HFFc6 (cell line): ENCODE data around the gene UST. TPM values are rescaled to one million over a fixed set of nuclear protein-coding genes. Genes with fewer than 3 reads are reported as not detected.

Experiments
- DNase-seq: peaks from one replicate; pipeline ENCODE4 v3.0.0-alpha.2; 2018
- H3K27ac Mint-ChIP-seq: 2 replicates; pipeline ENCODE4 v1.8.0; 2020; ENCODE audit warnings: mild to moderate bottlenecking, mixed read lengths
- H3K27me3 Mint-ChIP-seq: 2 replicates; pipeline ENCODE4 v1.8.0; 2021; ENCODE audit warnings: mild to moderate bottlenecking, moderate library complexity, mixed read lengths; ENCODE audit not compliant: insufficient read depth
- H3K36me3 Mint-ChIP-seq: 2 replicates; pipeline ENCODE4 v1.8.0; 2021; ENCODE audit warnings: low read depth, mixed read lengths
- H3K4me1 Mint-ChIP-seq: 2 replicates; pipeline ENCODE4 v1.8.0; 2020; ENCODE audit warnings: low read depth, mixed read lengths
- H3K4me3 Mint-ChIP-seq: 2 replicates; pipeline ENCODE4 v1.8.0; 2020; ENCODE audit warnings: mild to moderate bottlenecking, moderate library complexity, mixed read lengths
- H3K9me3 Mint-ChIP-seq: 2 replicates; pipeline ENCODE4 v1.8.0; 2020; ENCODE audit warnings: mild to moderate bottlenecking, mixed read lengths
- CTCF ChIP-seq: fragments of 200-600 bp; sonication (generic); IDR thresholded peaks from 2 replicates; pipeline ENCODE4 v1.5.0; 2021; ENCODE audit warnings: antibody characterized with exemption, mild to moderate bottlenecking
- total RNA-seq, 6 experiments: library from RNA; stranded (reverse); fragmentation: NEBNext Ultra II Directional; extraction: Animal tissue kit (Norgen Biotek cat#: 25700); gene quantifications; 2 replicates in 1 of 6; 3 replicates in 5 of 6; pipeline ENCODE4 v1.2.3, GENCODE V29; 2021

The UST gene
- total RNA-seq, 6 experiments from 2014 or later, result 12.9 to 17.3 (median 16.7) TPM

- DNase-seq, result peak; percentile 18
- H3K4me3 Mint-ChIP-seq, result peak overlapping the region; percentile 81
- H3K9me3 Mint-ChIP-seq, result peaks cover 4% of the 10 kb centered on the region
- no peak for TF ChIP-seq CTCF
- H3K36me3 Mint-ChIP-seq, result peaks cover 16% of the 10 kb centered on the region
- peaks cover under 1% of the 10 kb centered on the region; the same call in 1 of the 2 replicates for H3K27me3 Mint-ChIP-seq
- H3K4me1 Mint-ChIP-seq, result peaks cover 23% of the 10 kb centered on the region
- H3K27ac Mint-ChIP-seq, result peak overlapping the region; percentile 52
Measured at GRCh38 chr6:148700741-148701311, 46.0 kb upstream of the UST start.

- no peak for TF ChIP-seq CTCF
- Mint-ChIP-seq H3K36me3 (peaks cover 16% of the 10 kb centered on the region), H3K4me1 (peaks cover 23% of the 10 kb centered on the region)
Measured at GRCh38 chr6:148701375-148701774, 45.5 kb upstream of the UST start.

GRCh38 chr6:148703900-148704299, 42.9 kb upstream of the UST start:
- Mint-ChIP-seq H3K27ac (no peak overlapping the region), H3K27me3 (peaks cover 1% of the 10 kb centered on the region; the same call in 1 of the 2 replicates), H3K36me3 (peaks cover 10% of the 10 kb centered on the region), H3K4me3 (no peak overlapping the region), H3K9me3 (no peaks in the 10 kb centered on the region; the same call in 1 of the 2 replicates), H3K4me1 (peaks cover 31% of the 10 kb centered on the region)
- no peak for DNase-seq
- no peak for TF ChIP-seq CTCF

More at GRCh38 chr6:148701375-148701774, 45.5 kb upstream of the UST start:
- Mint-ChIP-seq H3K27me3 (peaks cover 1% of the 10 kb centered on the region; the same call in 1 of the 2 replicates), H3K4me3 (peak overlapping the region; percentile 81), H3K9me3 (peaks cover 4% of the 10 kb centered on the region), H3K27ac (peak overlapping the region; percentile 52; the same call in 1 of the 2 replicates)
- DNase-seq, result no peak

GRCh38 chr6:148704400-148705246, 42.2 kb upstream of the UST start:
- Mint-ChIP-seq H3K4me1 (peaks cover 32% of the 10 kb centered on the region), H3K27me3 (peaks cover 1% of the 10 kb centered on the region; the same call in 1 of the 2 replicates), H3K4me3 (no peak overlapping the region), H3K9me3 (no peaks in the 10 kb centered on the region; the same call in 1 of the 2 replicates), H3K27ac (no peak overlapping the region), H3K36me3 (peaks cover 10% of the 10 kb centered on the region)
- no peak for DNase-seq
- TF ChIP-seq CTCF, result no peak

GRCh38 chr6:148708707-148709106, 38.1 kb upstream of the UST start:
- no peak for TF ChIP-seq CTCF
- H3K9me3 Mint-ChIP-seq, result peaks cover 6% of the 10 kb centered on the region; the same call in 1 of the 2 replicates
- H3K36me3 Mint-ChIP-seq, result peaks cover 5% of the 10 kb centered on the region
- H3K27me3 Mint-ChIP-seq, result peaks cover 1% of the 10 kb centered on the region; the same call in 1 of the 2 replicates
- H3K27ac Mint-ChIP-seq, result no peak overlapping the region
- peaks cover 45% of the 10 kb centered on the region for H3K4me1 Mint-ChIP-seq
- no peak for DNase-seq
- no peak overlapping the region for H3K4me3 Mint-ChIP-seq
